Subcutaneous abdominal adipose tissue (tissue), 5 donors: Measurements from ENCODE around the gene IRF4.

ENCODE experiments used
- H3K27ac ChIP-seq: one replicate; pipeline ENCODE4 v1.7.0; 2013; ENCODE audit warnings: low read depth, mild to moderate bottlenecking, inconsistent platforms, low read length, moderate library complexity
- H3K27me3 ChIP-seq, 5 donors: one replicate each; pipeline ENCODE4 v1.7.0; 2013; ENCODE audit warnings: low read length in 5 of 5, inconsistent platforms in 1 of 5; ENCODE audit not compliant: control insufficient read depth in 5 of 5, insufficient read depth in 4 of 5
- H3K36me3 ChIP-seq, 5 donors: one replicate each; pipeline ENCODE4 v1.7.0; 2013; ENCODE audit warnings: low read length in 5 of 5; ENCODE audit not compliant: control insufficient read depth in 5 of 5, insufficient read depth in 5 of 5
- H3K4me1 ChIP-seq, 5 donors: one replicate each; pipeline ENCODE4 v1.7.0; 2013; ENCODE audit warnings: low read length in 5 of 5, mild to moderate bottlenecking in 3 of 5, moderate library complexity in 1 of 5; ENCODE audit not compliant: control insufficient read depth in 5 of 5, insufficient read depth in 5 of 5
- H3K4me3 ChIP-seq, 5 donors: one replicate each; pipeline ENCODE4 v1.7.0; 2013; ENCODE audit warnings: low read length in 5 of 5, low read depth in 1 of 5
- H3K9ac ChIP-seq, 5 donors: one replicate each; pipeline ENCODE4 v1.7.0; 2013; ENCODE audit warnings: low read length in 5 of 5, mild to moderate bottlenecking in 4 of 5, moderate library complexity in 3 of 5
- H3K9me3 ChIP-seq, 5 donors: one replicate each; pipeline ENCODE4 v1.7.0; 2013; ENCODE audit warnings: low read length in 5 of 5; ENCODE audit not compliant: control insufficient read depth in 5 of 5
- donor health status: healthy.
- donor health status: healthy.
- donor health status: healthy.
- donor health status: healthy.
- donor health status: healthy.

The IRF4 gene

GRCh38 chr6:456358-456867 lies 64.9 kb downstream of the IRF4 start:
- Histone ChIP-seq H3K9me3 (peaks cover 0 to 3% (median 0%) of the 10 kb centered on the region in 5 donors), H3K4me3 (no peak overlapping the region), H3K4me1 (peaks cover 5 to 33% (median 19%) of the 10 kb centered on the region in 5 donors), H3K27me3 (no peaks in the 10 kb centered on the region), H3K27ac (no peak overlapping the region), H3K9ac (no peak overlapping the region), H3K36me3 (no peaks in the 10 kb centered on the region)

- H3K36me3 ChIP-seq = no peaks in the 10 kb centered on the region
- H3K27me3 ChIP-seq = no peaks in the 10 kb centered on the region
These were observed 65.3 kb downstream of the IRF4 start for GRCh38 chr6:456887-457286.

More at GRCh38 chr6:456887-457286, 65.3 kb downstream of the IRF4 start:
- no peak overlapping the region for H3K9ac ChIP-seq
- H3K4me3 ChIP-seq = no peak overlapping the region
- peaks cover 5 to 30% (median 18%) of the 10 kb centered on the region in 5 donors for H3K4me1 ChIP-seq
- H3K9me3 ChIP-seq = peaks cover 0 to 3% (median 0%) of the 10 kb centered on the region in 5 donors
- no peak overlapping the region for H3K27ac ChIP-seq
